RCC 7860 (cell line): ENCODE data around the gene KIF3A.

Source experiments
- DNase-seq: peaks from one replicate; pipeline ENCODE4 v3.0.0-alpha.2; 2015; ENCODE audit warnings: low spot score
- FAIRE-seq: peaks from 2 replicates; lab custom pipeline; 2012; peaks lifted over from hg19 to GRCh38; lab: Jason Lieb, UNC

The KIF3A gene

GRCh38 chr5:132771503-132771998, 34.2 kb upstream of the KIF3A start:
- FAIRE-seq (peak; percentile 8), DNase-seq (peak; percentile 63)

DNA sequence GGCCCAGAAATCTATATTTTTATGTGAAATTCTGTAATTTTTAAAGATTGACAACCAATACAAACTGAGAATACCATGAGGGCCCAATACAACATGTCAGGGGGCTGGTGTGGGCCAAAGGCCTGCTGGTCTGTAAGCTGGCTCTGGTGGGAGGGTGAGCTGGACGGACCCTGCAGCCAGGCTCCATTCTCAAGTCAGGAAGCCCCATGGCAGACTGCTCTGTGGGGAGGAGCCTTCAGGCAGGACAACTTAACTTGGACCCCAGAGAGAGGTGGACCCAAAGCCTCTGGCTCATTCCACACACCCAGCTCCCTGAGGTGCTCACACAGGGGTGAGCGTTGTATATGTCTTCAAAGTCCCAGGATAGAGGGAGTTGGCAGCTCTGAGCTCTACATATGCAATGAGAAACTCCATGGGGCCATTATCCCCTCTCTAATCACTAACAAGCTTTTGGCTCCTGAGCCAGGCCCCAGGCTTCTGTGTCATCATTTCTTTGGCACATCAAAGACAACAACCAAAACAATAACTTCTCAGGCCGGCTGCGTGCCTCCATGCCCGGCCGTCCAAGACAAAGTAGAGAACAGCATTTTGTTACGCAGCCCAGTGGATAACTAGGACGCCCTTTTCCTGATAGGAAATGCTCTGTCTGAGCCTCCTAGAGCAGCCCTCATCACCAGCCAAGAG, 33.3 kb upstream of the KIF3A start:
- FAIRE-seq (no peak), DNase-seq (no peak)

- FAIRE-seq (no peak), DNase-seq (no peak)
These were observed 31.1 kb upstream of the KIF3A start for GRCh38 chr5:132768485-132768868.

- no peak for FAIRE-seq
- DNase-seq: no peak
These were observed 29.8 kb upstream of the KIF3A start for GRCh38 chr5:132767150-132767549.

DNA sequence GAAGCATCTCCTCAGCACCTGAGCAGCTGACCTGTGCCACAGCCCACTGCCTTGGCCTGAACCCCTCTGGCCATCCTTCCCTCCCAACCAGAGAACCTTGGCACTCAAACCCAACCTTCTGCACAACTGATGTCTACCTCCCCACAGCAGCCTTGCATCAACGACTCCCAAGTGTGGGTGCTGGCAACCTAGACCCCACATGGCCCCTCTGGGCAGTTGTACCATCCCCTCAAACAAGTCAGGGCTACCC, 29.4 kb upstream of the KIF3A start:
- FAIRE-seq (no peak), DNase-seq (no peak)

DNA sequence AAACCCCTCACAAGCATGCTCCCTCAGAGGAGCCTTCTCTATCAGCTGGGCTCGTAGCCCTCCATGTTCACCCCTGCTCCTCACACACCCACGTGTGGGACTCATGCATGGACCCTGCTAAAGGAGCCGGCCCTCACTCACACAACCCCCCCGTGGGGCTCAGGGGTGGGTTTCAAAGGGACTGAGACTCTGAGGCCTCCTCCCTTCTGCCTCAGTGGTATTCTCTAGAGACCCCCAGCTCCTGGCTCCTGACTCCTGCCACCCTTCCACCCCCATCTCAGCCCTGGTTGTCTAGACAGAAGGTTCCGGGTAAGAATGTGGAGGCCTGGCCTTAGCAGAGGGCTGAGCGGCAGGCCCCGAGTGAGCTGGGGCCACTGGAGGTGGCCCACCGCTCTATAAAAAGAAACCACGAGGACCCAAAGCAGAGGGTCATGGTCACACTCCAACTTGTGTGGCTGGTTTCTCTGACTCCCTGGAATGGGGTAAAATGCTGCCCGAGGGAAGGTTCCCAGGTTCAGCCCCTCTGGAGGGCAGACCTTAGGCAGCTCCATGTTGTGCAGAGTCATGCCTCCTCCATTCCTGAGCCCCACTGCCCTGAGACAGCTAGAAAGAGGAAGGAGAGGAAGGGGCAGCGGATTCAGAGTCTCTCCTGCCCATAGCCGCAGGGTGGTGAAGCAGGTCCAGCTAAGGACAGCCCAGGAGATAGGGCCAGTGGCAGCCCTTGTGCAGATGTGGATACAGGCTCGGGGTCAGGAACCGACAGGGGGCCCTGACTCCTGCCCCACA, 28.9 kb upstream of the KIF3A start:
- FAIRE-seq (no peak), DNase-seq (no peak)

- FAIRE-seq (no peak), DNase-seq (no peak)
These were observed 28.1 kb upstream of the KIF3A start for GRCh38 chr5:132765311-132766019.

DNA sequence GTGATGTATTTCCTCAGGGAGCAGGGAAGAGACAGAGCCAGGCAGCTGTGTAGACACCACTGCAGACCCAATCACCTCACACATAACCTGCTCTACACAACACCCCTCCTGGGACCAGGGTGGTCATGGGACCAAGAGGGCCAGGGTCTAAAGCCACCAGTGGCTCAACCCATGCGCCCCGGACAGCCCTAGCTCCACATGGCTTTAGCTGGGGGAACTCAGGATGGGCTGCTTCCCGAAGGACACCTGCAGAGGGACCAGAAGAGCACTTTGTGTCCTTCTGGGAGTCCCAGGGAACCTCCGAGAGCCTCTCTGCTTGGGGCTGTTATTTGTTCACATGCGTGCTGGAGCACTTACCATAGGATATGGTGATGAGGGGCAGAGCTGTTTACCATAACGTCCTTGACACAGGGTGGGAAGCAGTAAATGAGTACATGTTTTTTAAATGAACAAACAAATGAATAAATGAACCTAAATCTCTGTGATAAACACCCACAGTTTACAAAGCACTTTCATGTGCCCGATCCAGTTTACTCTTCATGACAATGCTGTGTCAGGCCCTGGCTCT, 27.4 kb upstream of the KIF3A start:
- FAIRE-seq (no peak), DNase-seq (no peak)

DNA sequence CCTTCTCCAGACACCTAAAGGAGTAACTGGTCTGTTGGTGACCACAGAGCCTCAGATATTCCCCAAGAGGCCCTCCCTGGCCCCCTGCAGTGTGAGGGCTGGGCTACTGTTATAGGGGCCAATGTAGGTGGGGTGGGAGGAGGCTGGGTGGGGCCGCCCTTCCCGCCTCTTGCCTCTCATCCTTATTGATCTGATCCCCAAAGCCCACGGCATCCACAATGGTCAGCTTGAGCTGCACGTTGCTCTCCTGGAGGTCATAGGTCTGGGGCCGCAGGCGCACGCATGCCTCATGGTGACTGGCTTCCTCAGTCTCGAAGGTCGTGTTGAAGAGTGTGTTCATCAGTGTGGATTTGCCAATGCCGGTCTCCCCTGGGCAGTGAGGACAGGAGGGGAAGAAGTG, 26.7 kb upstream of the KIF3A start:
- DNase-seq (no peak), FAIRE-seq (no peak)

GRCh38 chr5:132763181-132764036, 26.1 kb upstream of the KIF3A start:
- no peak for FAIRE-seq
- DNase-seq: no peak

DNA sequence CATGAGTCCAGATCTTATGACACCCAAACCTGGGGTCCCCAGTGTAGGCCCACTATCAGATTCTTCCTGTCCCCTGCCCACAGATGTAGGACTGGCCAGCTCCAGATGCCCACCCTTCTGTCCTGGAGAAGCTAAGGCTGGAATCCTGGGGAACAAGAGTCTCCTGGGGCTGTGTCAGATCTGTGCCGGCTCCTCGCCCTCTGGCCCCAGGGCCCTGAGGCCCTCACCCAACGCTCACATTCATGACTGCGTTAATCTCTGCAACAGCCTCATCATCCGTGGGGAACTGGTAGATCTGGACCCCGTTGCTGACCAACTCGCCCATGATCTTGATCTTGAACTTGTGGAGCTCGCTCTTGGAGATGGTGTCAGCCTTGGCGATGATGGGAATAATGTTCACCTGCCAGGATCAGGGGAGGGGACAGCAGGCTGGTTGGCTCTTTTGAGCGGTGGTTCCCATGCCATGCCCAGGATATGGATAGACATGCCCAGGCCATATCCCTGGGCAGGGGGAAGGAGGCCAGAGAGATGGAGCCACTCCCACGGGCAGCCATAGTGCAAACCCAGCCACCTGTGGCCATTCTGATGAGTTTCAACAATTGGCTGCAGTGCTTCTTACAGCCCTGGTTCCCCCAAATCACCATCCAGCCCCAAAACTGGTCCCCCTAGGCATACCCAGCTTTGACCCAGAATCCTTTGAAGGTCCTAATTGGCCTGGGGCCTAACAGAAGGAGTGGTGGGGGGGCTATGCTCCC, 25.1 kb upstream of the KIF3A start:
- FAIRE-seq: no peak

DNA sequence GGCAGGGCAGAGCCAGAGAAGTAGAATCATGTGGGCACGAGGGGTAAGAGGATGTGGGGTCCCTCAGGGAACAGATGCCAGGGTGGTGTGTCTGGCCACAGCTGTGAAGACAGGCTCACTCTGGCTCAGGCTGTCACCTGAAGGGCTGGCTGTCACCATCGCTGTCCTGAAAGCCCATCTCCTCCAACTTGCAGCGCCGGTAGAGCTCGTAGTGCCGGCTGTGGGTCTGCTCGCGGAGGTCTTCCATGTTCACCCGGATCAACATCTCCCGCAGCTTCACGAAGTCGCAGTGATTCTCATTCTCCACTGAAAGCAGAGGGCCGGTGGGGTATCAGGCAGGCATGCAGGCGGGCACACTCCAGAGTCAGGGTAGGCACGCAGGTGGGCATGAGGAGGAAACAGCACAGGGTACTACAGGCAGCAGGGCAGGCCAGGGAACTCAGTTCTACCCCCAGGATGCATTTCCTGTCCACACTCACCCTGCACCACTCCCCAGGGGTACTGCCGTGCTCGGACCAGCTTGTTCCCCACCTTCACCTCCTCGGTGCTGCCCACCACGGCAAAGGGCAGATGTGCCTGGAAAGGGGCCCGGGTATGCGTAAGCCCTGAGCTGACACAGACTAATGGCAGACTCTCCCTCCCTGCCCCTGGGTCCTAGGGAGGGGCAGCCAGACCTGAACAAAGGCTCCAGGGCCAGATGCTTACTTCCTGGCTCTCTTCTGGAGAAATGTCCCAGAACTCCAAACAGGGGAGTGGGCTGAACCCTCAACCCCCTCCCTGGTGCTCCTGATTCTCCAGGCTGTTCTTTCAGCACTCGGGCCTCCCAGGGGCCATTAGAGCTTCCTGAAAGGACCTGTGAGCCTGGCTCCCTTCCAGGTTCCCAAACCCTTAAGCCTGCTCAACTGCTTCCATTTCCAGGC, 24.2 kb upstream of the KIF3A start:
- DNase-seq: no peak
- no peak for FAIRE-seq

More for the DNA sequence above, 25.1 kb upstream of the KIF3A start:
- DNase-seq: no peak

- FAIRE-seq: no peak
- no peak for DNase-seq
These were observed 23.4 kb upstream of the KIF3A start for GRCh38 chr5:132760601-132761317.

DNA sequence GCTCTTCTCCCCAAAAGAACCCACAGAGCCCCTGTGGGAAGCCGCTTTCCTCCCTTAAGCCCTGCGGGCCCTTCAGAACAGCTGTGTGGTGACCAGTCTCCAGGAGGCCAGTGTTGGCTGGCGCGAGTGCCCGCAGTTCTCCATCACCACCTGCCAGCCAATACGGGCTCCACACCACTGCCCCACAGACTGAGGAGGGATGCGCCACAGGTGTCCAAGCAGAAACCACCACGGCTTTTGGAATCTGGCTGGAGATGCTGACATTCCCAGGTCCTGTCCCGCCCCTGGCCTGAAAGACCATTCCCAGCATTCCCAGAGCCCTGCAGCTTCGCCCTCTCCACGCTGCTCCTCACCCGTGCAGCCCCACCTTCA, 22.7 kb upstream of the KIF3A start:
- DNase-seq (no peak), FAIRE-seq (no peak)

GRCh38 chr5:132759114-132760048, 22.0 kb upstream of the KIF3A start:
- DNase-seq (no peak), FAIRE-seq (no peak)

DNA sequence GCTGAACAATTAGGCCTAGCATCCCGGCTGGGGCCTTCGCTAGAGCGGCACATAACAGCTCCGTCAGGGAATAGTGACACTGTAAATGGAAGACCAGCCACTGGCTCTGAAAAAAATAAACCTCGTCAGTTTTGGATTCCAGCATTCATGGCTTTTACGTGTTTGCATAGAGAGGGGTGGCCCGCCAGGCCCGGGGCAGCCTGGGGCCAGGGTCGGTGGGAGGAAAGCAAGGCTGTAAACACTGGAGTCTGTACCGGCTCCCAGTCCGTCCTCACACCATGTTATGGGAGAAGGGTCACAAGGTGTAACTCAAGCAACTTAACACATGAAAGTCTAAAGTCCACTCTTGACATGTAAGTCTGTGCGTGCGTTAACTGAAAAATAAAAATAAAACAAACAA, 21.1 kb upstream of the KIF3A start:
- DNase-seq: no peak
- no peak for FAIRE-seq

DNA sequence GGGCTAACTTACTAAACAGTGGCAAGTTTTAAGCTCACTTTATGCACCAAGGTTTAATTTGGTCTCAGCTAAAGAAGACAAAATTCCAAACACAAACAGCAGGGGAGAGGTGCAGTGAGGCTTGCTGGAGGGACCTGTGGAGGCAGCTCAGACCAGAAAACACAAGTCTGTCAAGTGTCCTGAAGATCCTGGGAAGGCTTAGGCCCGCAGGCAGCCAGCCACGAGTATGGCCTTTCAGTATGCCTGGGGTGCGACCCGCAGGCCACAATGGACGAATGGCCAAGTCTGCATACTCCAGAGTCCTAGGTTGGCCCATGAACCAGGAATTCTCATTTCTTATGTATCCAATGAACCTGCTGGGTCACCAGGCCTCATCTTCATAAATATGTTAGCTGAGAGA, 19.2 kb upstream of the KIF3A start:
- DNase-seq (no peak), FAIRE-seq (no peak)
